Central memory CD8-positive, alpha-beta T cell (primary cell): Measurements from ENCODE around the gene RAD51C.

ENCODE experiments used
- ATAC-seq: fragments of 150-1000 bp; cut with Tn5 transposase; replicated peaks from 2 replicates; pipeline ENCODE4 v1.10.0; 2022; ENCODE audit warnings: mild to moderate bottlenecking, moderate FRiP score, moderate number of reproducible peaks; ENCODE audit not compliant: poor library complexity, severe bottlenecking; ENCODE audit errors: extremely low read depth
- DNase-seq, 2 donors: peaks; one replicate each; pipeline ENCODE4 v3.0.0; 2021; ENCODE audit warnings: low spot score in 2 of 2
- H3K27ac Mint-ChIP-seq: one replicate; pipeline ENCODE4 v1.8.0; 2022; ENCODE audit warnings: low read depth, mild to moderate bottlenecking, moderate library complexity, mixed read lengths
- H3K27me3 Mint-ChIP-seq: one replicate; pipeline ENCODE4 v1.8.0; 2022; ENCODE audit warnings: mixed read lengths
- H3K36me3 Mint-ChIP-seq: one replicate; pipeline ENCODE4 v1.8.0; 2022; ENCODE audit warnings: mild to moderate bottlenecking, moderate library complexity, mixed read lengths; ENCODE audit not compliant: insufficient read depth
- H3K4me1 Mint-ChIP-seq: one replicate; pipeline ENCODE4 v1.8.0; 2022; ENCODE audit warnings: mixed read lengths
- H3K4me3 Mint-ChIP-seq: one replicate; pipeline ENCODE4 v1.8.0; 2022; ENCODE audit warnings: mild to moderate bottlenecking, moderate library complexity, mixed read lengths
- H3K9me3 Mint-ChIP-seq: one replicate; pipeline ENCODE4 v1.8.0; 2022; ENCODE audit warnings: mixed read lengths

RAD51C gene

DNA sequence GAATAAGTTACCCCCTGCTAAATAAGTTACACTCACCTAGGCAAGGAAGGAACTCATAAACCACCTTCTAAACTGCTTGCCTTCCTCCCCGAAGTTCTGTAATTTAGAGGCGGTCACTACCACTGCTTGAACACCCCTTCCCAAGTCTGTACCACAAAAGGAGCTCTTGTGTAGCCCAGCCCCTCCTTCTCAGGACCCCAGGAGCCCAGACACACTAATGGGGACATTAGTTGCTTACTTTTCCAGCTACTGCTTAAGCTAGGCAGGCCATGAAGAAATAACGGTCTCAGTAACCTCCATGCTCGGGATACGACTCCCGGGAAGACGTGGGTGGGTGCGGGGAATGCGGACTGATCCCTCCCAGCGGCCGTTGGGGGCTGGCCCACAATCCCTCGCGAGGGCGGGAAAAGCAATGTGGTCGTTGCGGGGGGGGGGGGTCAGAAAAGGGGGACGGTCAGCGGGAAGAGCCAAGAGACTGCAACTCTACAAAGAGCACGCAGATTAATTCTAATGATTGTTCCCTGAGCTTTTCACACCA, 632 bp upstream of the RAD51C start, which contains the start of gene TEX14:
Gene TEX14 (minus strand): TSS at position 345 of the 538 bp plus-strand sequence. CDS start 40,044 bp downstream, outside the sequence.
- DNase-seq (no peak), ATAC-seq (no peak)
- Mint-ChIP-seq H3K9me3 (no peaks in the 10 kb centered on the region), H3K4me3 (peak within 1 kb of the TSS; percentile 93), H3K36me3 (peaks cover 10% of the 10 kb centered on the region), H3K4me1 (peaks cover 17% of the 10 kb centered on the region), H3K27ac (peak within 1 kb of the TSS; percentile 90), H3K27me3 (no peaks in the 10 kb centered on the region)

DNA sequence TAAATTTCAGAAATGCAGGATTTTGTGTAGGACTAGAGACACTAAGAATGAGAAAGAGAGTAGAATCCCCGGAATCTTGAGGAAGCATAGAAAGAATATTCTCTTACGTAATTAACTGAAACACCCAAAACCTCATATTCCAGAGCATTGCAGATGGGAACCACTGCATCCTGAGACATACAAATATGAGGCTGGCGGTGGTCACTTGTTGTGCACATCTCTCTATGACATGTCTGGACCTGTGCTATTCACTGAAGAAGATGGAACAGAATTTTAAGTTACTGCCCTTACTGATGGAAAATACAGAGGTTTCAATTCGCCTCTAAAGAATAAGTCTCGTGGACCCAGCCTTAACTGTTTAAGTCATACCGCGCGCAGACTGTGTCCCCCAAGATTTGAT, 806 bp downstream of the RAD51C start:
- H3K4me3 Mint-ChIP-seq = peak overlapping the region; percentile 93
- peak overlapping the region; percentile 90 for H3K27ac Mint-ChIP-seq
- ATAC-seq = no peak
- no peaks in the 10 kb centered on the region for H3K9me3 Mint-ChIP-seq
- H3K27me3 Mint-ChIP-seq = no peaks in the 10 kb centered on the region
- peaks cover 17% of the 10 kb centered on the region for H3K4me1 Mint-ChIP-seq
- no peak for DNase-seq
- H3K36me3 Mint-ChIP-seq = peaks cover 10% of the 10 kb centered on the region

DNA sequence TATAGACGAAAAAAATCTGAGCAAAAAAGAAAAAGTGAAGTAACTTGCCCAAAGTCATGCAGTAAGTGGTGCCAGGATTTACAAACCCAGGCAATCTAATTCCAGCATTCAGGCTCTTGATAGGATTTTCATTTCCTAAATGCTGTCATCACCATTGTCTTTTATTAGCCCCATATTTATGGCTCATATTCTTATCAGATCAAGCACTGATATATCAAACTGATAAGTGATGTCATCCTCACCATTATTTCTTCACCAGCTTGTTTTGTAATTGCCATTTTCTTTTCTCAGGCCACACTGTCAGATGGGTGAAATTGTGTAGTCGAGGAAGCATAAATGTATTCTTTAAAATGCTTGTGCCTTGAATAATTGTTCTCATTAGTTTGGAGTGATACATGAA, 1.3 kb downstream of the RAD51C start:
- Mint-ChIP-seq H3K36me3 (peaks cover 10% of the 10 kb centered on the region), H3K9me3 (no peaks in the 10 kb centered on the region), H3K27me3 (no peaks in the 10 kb centered on the region), H3K27ac (peak overlapping the region; percentile 90), H3K4me1 (peaks cover 17% of the 10 kb centered on the region), H3K4me3 (peak overlapping the region; percentile 93)
- no peak for DNase-seq
- ATAC-seq = no peak

DNA sequence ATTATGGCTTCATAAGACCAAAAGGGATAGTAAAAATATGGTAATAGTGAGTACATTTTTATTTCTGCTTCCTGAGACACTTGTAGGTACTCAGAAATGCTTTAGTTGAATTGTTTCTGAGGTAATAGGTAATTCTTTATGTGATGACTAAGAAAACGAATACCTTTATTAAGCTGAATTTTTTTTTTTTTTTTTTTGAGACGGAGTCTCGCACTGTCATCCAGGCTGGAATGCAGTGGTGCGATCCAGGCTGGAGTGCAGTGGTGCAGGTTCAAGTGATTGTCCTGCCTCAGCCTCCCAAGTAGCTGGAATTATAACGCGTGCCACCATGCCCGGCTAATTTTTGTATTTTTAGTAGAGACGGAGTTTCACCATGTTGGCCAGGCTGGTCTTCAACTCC, 1.9 kb downstream of the RAD51C start:
- DNase-seq (no peak), ATAC-seq (no peak)
- no peaks in the 10 kb centered on the region for H3K9me3 Mint-ChIP-seq
- H3K27me3 Mint-ChIP-seq = no peaks in the 10 kb centered on the region
- H3K27ac Mint-ChIP-seq = peak overlapping the region; percentile 90
- peaks cover 17% of the 10 kb centered on the region for H3K4me1 Mint-ChIP-seq
- H3K4me3 Mint-ChIP-seq = no peak overlapping the region
- peaks cover 10% of the 10 kb centered on the region for H3K36me3 Mint-ChIP-seq

DNA sequence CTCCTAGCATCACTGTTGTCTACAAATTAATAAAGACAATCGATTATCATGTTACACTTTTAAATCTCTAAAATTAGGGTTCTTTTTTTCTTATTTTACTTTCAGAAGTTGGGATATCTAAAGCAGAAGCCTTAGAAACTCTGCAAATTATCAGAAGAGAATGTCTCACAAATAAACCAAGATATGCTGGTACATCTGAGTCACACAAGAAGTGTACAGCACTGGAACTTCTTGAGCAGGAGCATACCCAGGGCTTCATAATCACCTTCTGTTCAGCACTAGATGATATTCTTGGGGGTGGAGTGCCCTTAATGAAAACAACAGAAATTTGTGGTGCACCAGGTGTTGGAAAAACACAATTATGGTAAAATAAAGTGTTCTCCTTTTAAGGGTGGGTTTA, 2.4 kb downstream of the RAD51C start:
- no peak overlapping the region for H3K4me3 Mint-ChIP-seq
- no peak for ATAC-seq

DNA sequence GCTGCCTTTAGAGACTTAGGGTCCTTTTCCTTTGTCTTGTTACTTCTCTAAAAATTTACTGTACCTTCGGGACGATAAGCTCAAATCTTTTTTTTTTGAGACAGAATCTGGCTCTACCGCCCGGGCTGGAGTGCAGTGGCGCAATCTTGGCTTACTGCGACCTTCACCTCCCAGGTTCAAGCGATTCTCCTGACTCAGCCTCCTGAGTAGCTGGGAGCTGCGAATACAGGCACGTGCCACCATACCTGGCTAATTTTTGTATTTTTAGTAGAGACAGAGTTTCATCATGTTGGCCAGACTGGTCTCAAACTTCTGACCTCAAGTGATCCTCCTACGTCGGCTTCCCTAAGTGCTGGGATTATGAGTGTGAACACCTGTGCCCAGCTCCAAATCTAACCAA, 7.4 kb downstream of the RAD51C start:
- H3K4me3 Mint-ChIP-seq = no peak overlapping the region
- H3K4me1 Mint-ChIP-seq = no peaks in the 10 kb centered on the region
- H3K9me3 Mint-ChIP-seq = no peaks in the 10 kb centered on the region
- H3K27ac Mint-ChIP-seq = no peak overlapping the region
- H3K36me3 Mint-ChIP-seq = peaks cover 18% of the 10 kb centered on the region
- DNase-seq (no peak), ATAC-seq (no peak)
- H3K27me3 Mint-ChIP-seq = no peaks in the 10 kb centered on the region

More for the DNA sequence above, 2.4 kb downstream of the RAD51C start:
- DNase-seq = no peak
- Mint-ChIP-seq H3K9me3 (no peaks in the 10 kb centered on the region), H3K27me3 (no peaks in the 10 kb centered on the region), H3K4me1 (peaks cover 17% of the 10 kb centered on the region), H3K27ac (no peak overlapping the region), H3K36me3 (peaks cover 14% of the 10 kb centered on the region)

DNA sequence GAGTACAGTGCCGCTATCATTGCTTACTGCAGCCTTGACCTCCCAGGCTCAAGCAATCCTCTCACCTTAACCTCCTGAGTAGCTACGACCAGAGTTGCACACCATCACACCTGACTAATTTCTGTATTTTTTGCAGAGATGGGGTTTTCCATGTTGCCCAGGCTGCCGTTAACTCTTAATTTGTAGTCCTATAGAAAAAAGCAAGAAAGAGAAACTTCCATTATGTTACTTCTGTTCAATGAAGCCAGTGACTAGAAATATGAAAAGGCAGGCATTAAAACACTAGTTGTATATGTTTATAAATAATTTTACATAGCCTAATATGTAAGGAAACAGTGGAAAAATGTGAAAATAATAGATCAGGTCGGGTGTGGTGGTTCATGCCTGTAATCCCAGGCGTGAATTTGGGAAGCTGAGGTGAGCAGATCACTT, 9.7 kb downstream of the RAD51C start:
- H3K27me3 Mint-ChIP-seq = no peaks in the 10 kb centered on the region
- no peaks in the 10 kb centered on the region for H3K9me3 Mint-ChIP-seq
- H3K4me3 Mint-ChIP-seq = no peak overlapping the region
- DNase-seq (no peak), ATAC-seq (no peak)
- H3K27ac Mint-ChIP-seq = no peak overlapping the region
- peaks cover 7% of the 10 kb centered on the region for H3K4me1 Mint-ChIP-seq
- H3K36me3 Mint-ChIP-seq = peaks cover 19% of the 10 kb centered on the region

DNA sequence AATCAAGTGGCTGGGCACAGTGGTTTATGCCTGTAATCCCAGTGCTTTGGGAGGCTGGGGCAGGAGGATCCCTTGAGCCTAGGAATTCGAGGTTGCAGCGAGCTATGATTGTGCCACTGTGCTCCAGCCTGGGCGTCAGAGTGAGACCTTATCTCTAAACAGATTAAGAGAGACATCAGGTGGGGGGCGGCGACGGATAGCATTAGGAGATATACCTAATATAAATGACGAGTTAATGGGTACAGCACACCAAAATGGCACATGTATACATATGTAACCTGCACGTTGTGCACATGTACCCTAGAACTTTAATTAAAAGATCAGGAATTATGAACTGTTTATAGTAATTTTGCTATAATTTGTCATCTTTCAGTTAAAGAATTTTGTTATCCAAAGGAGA, 10.3 kb downstream of the RAD51C start:
- DNase-seq = no peak
- Mint-ChIP-seq H3K4me1 (peaks cover 7% of the 10 kb centered on the region), H3K36me3 (peaks cover 17% of the 10 kb centered on the region), H3K4me3 (no peak overlapping the region), H3K9me3 (no peaks in the 10 kb centered on the region), H3K27me3 (no peaks in the 10 kb centered on the region), H3K27ac (no peak overlapping the region)
- ATAC-seq = no peak

DNA sequence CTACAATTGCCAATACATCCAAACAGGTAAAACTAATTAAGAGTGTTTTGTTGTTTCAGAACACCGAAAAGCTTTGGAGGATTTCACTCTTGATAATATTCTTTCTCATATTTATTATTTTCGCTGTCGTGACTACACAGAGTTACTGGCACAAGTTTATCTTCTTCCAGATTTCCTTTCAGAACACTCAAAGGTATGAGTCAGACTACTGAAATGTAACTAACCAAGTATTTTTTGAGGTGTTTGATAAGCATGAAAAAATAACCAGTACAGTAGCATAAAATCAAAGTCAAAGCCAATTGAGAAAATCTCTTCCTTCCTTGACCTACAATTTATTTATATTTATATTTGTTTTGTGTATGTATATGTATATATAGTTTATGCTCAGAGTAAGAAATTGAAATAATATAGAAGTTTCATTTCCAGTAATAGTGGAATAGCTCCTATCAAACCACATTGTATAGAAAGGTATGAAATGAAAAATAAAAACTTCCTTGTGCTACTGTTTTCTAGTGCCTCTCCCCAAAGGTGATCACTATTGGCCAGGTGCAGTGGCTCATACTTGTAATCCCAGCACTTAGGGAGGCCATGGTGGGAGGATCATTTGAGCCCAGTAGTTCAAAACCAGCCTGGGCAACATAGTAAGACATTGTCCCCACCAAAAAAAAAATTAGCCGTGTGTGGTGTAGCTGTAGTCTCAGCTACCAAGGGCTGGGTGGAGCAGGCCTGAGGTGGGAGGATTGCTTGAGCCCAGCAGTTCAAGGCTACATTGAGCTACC, 10.9 kb downstream of the RAD51C start:
- H3K4me3 Mint-ChIP-seq = no peak overlapping the region
- H3K27ac Mint-ChIP-seq = no peak overlapping the region
- ATAC-seq = no peak
- peaks cover 17% of the 10 kb centered on the region for H3K36me3 Mint-ChIP-seq
- no peaks in the 10 kb centered on the region for H3K9me3 Mint-ChIP-seq
- peaks cover 7% of the 10 kb centered on the region for H3K4me1 Mint-ChIP-seq
- no peaks in the 10 kb centered on the region for H3K27me3 Mint-ChIP-seq
- DNase-seq = no peak

DNA sequence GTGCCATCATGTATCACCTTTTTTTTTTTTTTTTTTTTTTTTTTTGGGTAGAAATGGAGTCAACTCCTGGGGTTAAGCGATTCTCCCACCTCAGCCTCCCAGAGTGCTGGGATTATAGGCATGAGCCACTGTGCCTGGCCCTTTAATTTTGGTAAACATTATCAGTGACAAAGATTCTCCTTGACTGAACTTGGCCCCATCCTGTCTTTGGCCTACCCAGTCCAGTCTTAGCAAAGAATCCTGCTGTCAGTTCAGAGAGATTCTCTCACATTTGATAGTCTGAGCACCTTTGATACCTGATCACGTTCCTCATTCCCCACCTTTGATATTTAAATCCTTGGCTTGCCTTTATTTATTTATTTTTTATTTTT, 11.5 kb downstream of the RAD51C start:
- H3K27ac Mint-ChIP-seq = no peak overlapping the region
- H3K4me3 Mint-ChIP-seq = no peak overlapping the region
- DNase-seq = no peak
- ATAC-seq = no peak
- no peaks in the 10 kb centered on the region for H3K9me3 Mint-ChIP-seq
- H3K27me3 Mint-ChIP-seq = no peaks in the 10 kb centered on the region
- H3K4me1 Mint-ChIP-seq = peaks cover 7% of the 10 kb centered on the region
- H3K36me3 Mint-ChIP-seq = peaks cover 17% of the 10 kb centered on the region

DNA sequence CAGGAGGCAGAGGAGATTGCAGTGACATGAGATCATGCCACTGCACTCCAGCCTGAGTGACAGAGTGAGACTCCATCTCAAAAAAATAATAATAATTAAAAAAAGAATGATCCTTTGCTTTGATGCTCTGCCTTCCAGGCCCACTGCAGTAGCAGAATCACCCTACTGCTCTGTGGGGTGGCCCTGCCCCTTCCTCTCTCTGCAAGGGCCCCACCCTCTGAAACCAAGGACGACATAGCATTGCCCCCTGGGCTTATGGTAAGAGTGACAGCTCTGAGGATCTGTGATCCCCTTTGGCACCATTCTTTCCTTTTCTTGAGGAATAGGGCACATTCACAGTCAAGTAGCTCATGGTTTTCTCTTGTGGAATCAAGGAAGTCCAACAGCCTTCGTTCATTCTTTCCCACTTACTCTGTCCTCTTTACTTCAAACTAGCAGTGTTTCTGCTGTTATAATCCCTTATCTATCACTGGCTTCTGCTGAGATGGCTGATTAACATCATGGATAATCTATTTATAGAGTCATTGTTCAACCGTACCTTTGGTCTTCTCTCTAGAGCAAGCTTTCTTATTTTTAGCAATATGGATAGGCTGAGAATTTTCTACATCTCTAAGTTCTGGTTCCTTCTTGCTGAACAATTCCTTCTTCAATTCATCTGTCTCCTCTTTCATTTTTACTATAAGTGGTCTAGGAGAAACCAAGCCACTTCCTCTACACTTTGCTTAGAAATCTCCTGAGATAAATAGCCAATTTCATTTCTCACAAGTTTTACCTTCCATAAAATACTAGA, 14.1 kb downstream of the RAD51C start:
- ATAC-seq = no peak

DNA sequence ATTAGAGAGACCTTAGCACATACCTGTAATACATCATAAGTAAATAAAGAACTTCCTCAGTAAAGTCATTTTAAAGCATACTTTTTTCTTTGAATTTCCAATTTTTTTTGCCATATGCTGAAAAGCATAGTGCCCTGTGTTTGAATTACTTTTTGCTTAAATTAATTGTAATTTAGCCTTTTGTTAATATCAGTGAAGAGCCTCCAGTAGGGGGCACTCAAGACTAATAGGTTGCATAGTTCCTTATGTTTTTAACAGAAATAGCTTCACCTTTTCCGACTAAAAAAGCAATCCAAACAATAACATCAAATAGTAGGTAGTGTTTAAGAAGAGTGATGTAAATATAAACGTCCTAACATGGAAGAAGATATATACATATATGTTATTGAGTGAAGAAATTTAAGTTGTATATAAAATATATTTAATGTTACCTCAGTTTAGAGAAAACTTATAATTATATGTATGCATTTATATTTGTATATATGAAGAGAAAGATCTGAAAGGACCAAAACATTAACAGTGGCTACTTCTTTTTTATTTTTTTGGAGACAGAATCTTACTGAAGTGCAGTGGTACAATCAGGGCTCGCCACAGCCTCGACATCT, 18.6 kb downstream of the RAD51C start:
- Mint-ChIP-seq H3K36me3 (peaks cover 25% of the 10 kb centered on the region), H3K4me1 (peaks cover 7% of the 10 kb centered on the region), H3K9me3 (no peaks in the 10 kb centered on the region), H3K27ac (no peak overlapping the region), H3K27me3 (no peaks in the 10 kb centered on the region), H3K4me3 (no peak overlapping the region)
- DNase-seq = no peak
- ATAC-seq = no peak

More for the DNA sequence above, 14.1 kb downstream of the RAD51C start:
- Mint-ChIP-seq H3K27me3 (no peaks in the 10 kb centered on the region), H3K36me3 (peaks cover 27% of the 10 kb centered on the region), H3K9me3 (no peaks in the 10 kb centered on the region), H3K4me1 (peaks cover 7% of the 10 kb centered on the region), H3K27ac (peak overlapping the region; percentile 33), H3K4me3 (no peak overlapping the region)
- no peak for DNase-seq
